Hepatocyte (in vitro differentiated cells): ENCODE measurements around the gene ARF3.

Source experiments
- CTCF ChIP-seq: fragments of 200-600 bp; sonication (generic); IDR thresholded peaks from 2 replicates; pipeline ENCODE4 v1.5.1; 2016; ENCODE audit warnings: antibody characterized with exemption, mild to moderate bottlenecking; ENCODE audit not compliant: poor library complexity
- EZH2 ChIP-seq: fragments of 200-600 bp; sonication (generic); IDR thresholded peaks from 2 replicates; pipeline ENCODE4 v1.6.1; 2016; ENCODE audit warnings: antibody characterized with exemption, mild to moderate bottlenecking, borderline replicate concordance
- EZH2phosphoT487 ChIP-seq: fragments of 200-600 bp; sonication (generic); IDR thresholded peaks from one replicate; pipeline ENCODE4 v1.6.1; 2018; ENCODE audit warnings: antibody characterized with exemption, mild to moderate bottlenecking, low read depth, moderate library complexity; ENCODE audit not compliant: unreplicated experiment, severe bottlenecking

- no peak for TF ChIP-seq CTCF
- TF ChIP-seq EZH2 = peak; percentile 91
- no peak for TF ChIP-seq EZH2phosphoT487
Measured at GRCh38 chr12:48978291-48978740, 21.0 kb upstream of the ARF3 start, which contains the start of gene WNT1.
